PC-3 (cell line): ENCODE results near the gene BMPR1A. TPM values are rescaled to one million over a fixed set of nuclear protein-coding genes. Genes with fewer than 3 reads are reported as not detected.

Source experiments
- ATAC-seq: fragments of 200-7000 bp; cut with Tn5 transposase; 2 replicates; pipeline ENCODE4 v1.9.1; 2020; ENCODE audit warnings: mild to moderate bottlenecking, moderate library complexity
- BruUV-seq: library from RNA; stranded (reverse); fragments of 400-500 nt; replicated peaks from 2 replicates; lab custom pipeline; 2021; lab: Mats Ljungman, UMichigan
- CTCF ChIA-PET: fragments of 300-600 bp; sonication (Branson Sonifier 250); formaldehyde crosslinking; loops from one replicate; lab custom pipeline; 2022; ENCODE audit warnings: antibody characterized with exemption; lab: Charles Lee
- POLR2A ChIA-PET: fragments of 300-600 bp; sonication (Branson Sonifier 250); formaldehyde crosslinking; loops from one replicate; lab custom pipeline; 2022; ENCODE audit warnings: antibody characterized with exemption; ENCODE audit not compliant: unreplicated experiment; lab: Charles Lee
- DNase-seq: peaks from one replicate; pipeline ENCODE4 v3.0.0-alpha.2; 2015
- H2AFZ ChIP-seq: fragments of 300-600 bp; sonication (generic); 2 replicates; pipeline ENCODE4 v1.6.0; 2016; ENCODE audit warnings: antibody characterized with exemption, low read length
- H3F3A ChIP-seq: fragments of 300-600 bp; sonication (generic); one replicate; pipeline ENCODE4 v1.6.0; 2017; ENCODE audit warnings: antibody characterized with exemption, low read length, control low read depth, mild to moderate bottlenecking; ENCODE audit not compliant: unreplicated experiment
- H3K27ac ChIP-seq: fragments of 300-600 bp; sonication (generic); 2 replicates; pipeline ENCODE4 v1.5.1; 2016; ENCODE audit warnings: mild to moderate bottlenecking, low read length
- H3K27me3 ChIP-seq: fragments of 300-600 bp; sonication (generic); 2 replicates; pipeline ENCODE4 v1.6.1; 2016; ENCODE audit warnings: low read length, mixed read lengths
- H3K36me3 ChIP-seq: fragments of 300-600 bp; sonication (generic); 2 replicates; pipeline ENCODE4 v1.6.1; 2016; ENCODE audit warnings: low read depth, mixed run types, low read length, mixed read lengths
- H3K4me1 ChIP-seq: fragments of 300-600 bp; sonication (generic); 2 replicates; pipeline ENCODE4 v1.5.1; 2016; ENCODE audit warnings: low read length; ENCODE audit not compliant: insufficient read depth
- H3K4me2 ChIP-seq: fragments of 300-600 bp; sonication (generic); 2 replicates; pipeline ENCODE4 v1.6.0; 2016; ENCODE audit warnings: low read length
- H3K4me3 ChIP-seq: fragments of 300-600 bp; sonication (generic); 2 replicates; pipeline ENCODE4 v1.5.1; 2016; ENCODE audit warnings: mild to moderate bottlenecking, low read length, mixed read lengths
- H3K79me2 ChIP-seq: fragments of 300-600 bp; sonication (generic); 2 replicates; pipeline ENCODE4 v1.6.1; 2017; ENCODE audit warnings: low read length, mixed read lengths
- H3K9ac ChIP-seq: fragments of 300-600 bp; sonication (generic); 2 replicates; pipeline ENCODE4 v1.6.0; 2016; ENCODE audit warnings: mild to moderate bottlenecking, low read length
- H3K9me2 ChIP-seq: fragments of 300-600 bp; sonication (generic); replicated peaks from 2 replicates; pipeline ENCODE4 v1.6.1; 2016; ENCODE audit warnings: mixed run types, low read length, mixed read lengths
- H3K9me3 ChIP-seq: fragments of 300-600 bp; sonication (generic); 2 replicates; pipeline ENCODE4 v1.6.1; 2016; ENCODE audit warnings: low read length, mixed read lengths
- H4K20me1 ChIP-seq: fragments of 300-600 bp; sonication (generic); 2 replicates; pipeline ENCODE4 v1.6.1; 2016; ENCODE audit warnings: low read length, mixed read lengths
- EZH2 ChIP-seq: fragments of 300-600 bp; sonication (generic); IDR thresholded peaks from one replicate; pipeline ENCODE4 v1.6.1; 2017; ENCODE audit warnings: antibody characterized with exemption, mild to moderate bottlenecking, low read length; ENCODE audit not compliant: unreplicated experiment
- EZH2phosphoT487 ChIP-seq: fragments of 300-600 bp; sonication (generic); IDR thresholded peaks from 2 replicates; pipeline ENCODE4 v1.6.1; 2018; ENCODE audit warnings: mild to moderate bottlenecking, antibody characterized with exemption, low read length, borderline replicate concordance
- intact Hi-C: fragments of 100-400 bp; cut with micrococcal nuclease; formaldehyde crosslinking; loops from 2 replicates; pipeline ENCODE4 v1.9.0; 2023
- total RNA-seq: library from RNA; depleted of rRNA; stranded (reverse); fragments of >200 nt; gene quantifications from 2 replicates; pipeline ENCODE4 v1.2.3, GENCODE V29; 2014
- TF ChIP-seq, protein P1 (sequence below): fragments of 300-600 bp; sonication (generic); conservative IDR thresholded peaks from 2 replicates; pipeline ENCODE4 v1.5.1; 2017; ENCODE audit warnings: antibody characterized with exemption, low read depth, mild to moderate bottlenecking, low read length

Gene BMPR1A
- total RNA-seq, 1 experiment from 2014 or later, result 14.5 TPM

DNA sequence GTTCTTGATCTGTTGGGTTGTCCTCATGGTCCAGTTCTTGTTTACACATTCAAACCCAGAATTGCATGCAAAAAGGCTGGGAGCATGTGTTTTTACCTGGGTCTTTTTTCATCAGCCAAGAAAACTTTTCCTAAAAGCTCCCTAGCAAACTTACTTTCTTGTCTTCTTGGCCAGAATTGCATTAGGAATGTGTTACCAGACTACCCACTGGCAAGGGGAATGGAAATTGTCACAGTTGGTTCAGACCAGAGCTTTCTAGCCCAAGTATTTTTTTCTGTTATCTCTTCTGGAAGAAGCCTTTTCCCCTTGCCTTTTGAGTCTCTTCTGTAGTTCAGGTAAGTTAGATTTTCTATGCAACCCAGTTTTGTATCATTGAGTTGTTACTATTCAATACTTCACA lies 77.5 kb downstream of the BMPR1A start:
- intact Hi-C loops, result no loop called here
- H3K36me3 ChIP-seq, result no peaks in the 10 kb centered on the region
- POLR2A ChIA-PET, result no interaction called here

DNA sequence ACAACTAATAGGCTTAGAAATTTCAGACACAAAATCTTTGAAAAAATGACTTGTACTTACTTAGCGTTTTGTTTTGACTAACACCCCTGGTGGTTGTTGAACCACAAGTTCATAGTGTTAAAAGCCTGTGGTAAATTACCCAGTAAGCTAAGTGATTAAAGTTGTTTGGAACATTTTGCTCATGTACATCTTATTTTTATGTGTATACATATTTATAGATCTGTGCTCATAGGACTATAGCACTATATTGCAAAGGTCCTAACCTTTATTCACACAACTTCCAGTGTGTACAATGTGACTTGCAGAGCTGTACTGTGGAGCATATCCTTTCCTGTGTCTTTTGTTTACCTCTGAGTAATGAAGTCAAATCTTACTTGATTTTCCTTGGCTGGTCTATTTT lies 79.6 kb downstream of the BMPR1A start:
- Histone ChIP-seq H3K27me3 (no peaks in the 10 kb centered on the region), H2AFZ (no peak overlapping the region), H3K4me1 (no peaks in the 10 kb centered on the region; the same call in 1 of the 2 replicates), H3K79me2 (peaks cover 21% of the 10 kb centered on the region), H3K4me3 (no peak overlapping the region), H3K36me3 (no peaks in the 10 kb centered on the region), H3K9me3 (no peaks in the 10 kb centered on the region), H3K27ac (no peak overlapping the region), H3F3A (no peaks in the 10 kb centered on the region), H3K9ac (no peak overlapping the region), H3K9me2 (no peaks in the 10 kb centered on the region), H4K20me1 (no peaks in the 10 kb centered on the region), H3K4me2 (no peak overlapping the region)
- TF ChIP-seq EZH2 (no peak), EZH2phosphoT487 (no peak)
- TF ChIP-seq, protein P1, sequence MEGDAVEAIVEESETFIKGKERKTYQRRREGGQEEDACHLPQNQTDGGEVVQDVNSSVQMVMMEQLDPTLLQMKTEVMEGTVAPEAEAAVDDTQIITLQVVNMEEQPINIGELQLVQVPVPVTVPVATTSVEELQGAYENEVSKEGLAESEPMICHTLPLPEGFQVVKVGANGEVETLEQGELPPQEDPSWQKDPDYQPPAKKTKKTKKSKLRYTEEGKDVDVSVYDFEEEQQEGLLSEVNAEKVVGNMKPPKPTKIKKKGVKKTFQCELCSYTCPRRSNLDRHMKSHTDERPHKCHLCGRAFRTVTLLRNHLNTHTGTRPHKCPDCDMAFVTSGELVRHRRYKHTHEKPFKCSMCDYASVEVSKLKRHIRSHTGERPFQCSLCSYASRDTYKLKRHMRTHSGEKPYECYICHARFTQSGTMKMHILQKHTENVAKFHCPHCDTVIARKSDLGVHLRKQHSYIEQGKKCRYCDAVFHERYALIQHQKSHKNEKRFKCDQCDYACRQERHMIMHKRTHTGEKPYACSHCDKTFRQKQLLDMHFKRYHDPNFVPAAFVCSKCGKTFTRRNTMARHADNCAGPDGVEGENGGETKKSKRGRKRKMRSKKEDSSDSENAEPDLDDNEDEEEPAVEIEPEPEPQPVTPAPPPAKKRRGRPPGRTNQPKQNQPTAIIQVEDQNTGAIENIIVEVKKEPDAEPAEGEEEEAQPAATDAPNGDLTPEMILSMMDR, result no peak
- ChIA-PET CTCF (interaction anchor here (0.6 kb wide), 1 partner anchor 125 kb away, joined by 3 read pairs; no protein-coding TSS in a partner anchor), POLR2A (interaction anchor here (0.6 kb wide), 1 partner anchor 27 kb away, joined by 3 read pairs; no protein-coding TSS in a partner anchor)
- ATAC-seq, result peak; percentile 94
- peak; percentile 25 for DNase-seq
- no TSS peak for BruUV-seq
- intact Hi-C loops, result loop anchor here (1.0 kb wide), 1 partner anchor 13 kb away; no protein-coding TSS in a partner anchor

More for the DNA sequence above, 77.5 kb downstream of the BMPR1A start:
- Histone ChIP-seq H3K4me2 (no peak overlapping the region), H3K4me3 (no peak overlapping the region), H3K4me1 (peaks cover 11% of the 10 kb centered on the region), H3K27me3 (no peaks in the 10 kb centered on the region), H3K9ac (no peak overlapping the region), H3K79me2 (peaks cover 36% of the 10 kb centered on the region), H3K27ac (no peak overlapping the region), H3F3A (no peaks in the 10 kb centered on the region), H3K9me2 (no peaks in the 10 kb centered on the region), H2AFZ (no peak overlapping the region), H3K9me3 (no peaks in the 10 kb centered on the region), H4K20me1 (no peaks in the 10 kb centered on the region)
- CTCF ChIA-PET, result no interaction called here
- TF ChIP-seq EZH2 (no peak), EZH2phosphoT487 (no peak)
- TF ChIP-seq, protein P1, result no peak
- no peak for ATAC-seq
- no peak for DNase-seq
- no TSS peak for BruUV-seq

DNA sequence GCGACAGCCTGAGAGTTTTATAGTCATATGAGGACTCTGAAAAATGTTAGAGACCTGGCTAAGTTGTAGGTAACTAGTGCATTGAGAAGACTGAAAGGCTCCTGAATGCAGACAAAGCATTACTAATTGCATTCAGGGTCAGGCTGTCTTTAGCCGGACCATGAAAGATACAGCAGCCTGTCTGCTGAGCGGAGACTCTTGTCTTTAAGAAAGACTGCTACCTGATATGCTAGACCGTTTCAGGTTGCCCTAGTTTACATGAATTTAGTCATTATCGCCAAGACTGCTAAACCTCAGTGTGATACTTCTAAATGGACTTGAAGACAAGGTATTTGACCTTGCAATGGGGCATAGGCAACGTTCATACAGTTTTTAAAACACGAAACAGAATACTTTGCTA lies 81.2 kb downstream of the BMPR1A start:
- H3K79me2 ChIP-seq, result peaks cover 12% of the 10 kb centered on the region; the same call in 1 of the 2 replicates
- H3K27me3 ChIP-seq, result no peaks in the 10 kb centered on the region
- H3K4me2 ChIP-seq, result no peak overlapping the region
- DNase-seq (no peak), ATAC-seq (no peak)
- H3K9me2 ChIP-seq, result no peaks in the 10 kb centered on the region
- H3K27ac ChIP-seq, result no peak overlapping the region
- no peak overlapping the region for H3K9ac ChIP-seq
- POLR2A ChIA-PET, result interaction anchor here (0.6 kb wide), 1 partner anchor 130 kb away, joined by 3 read pairs; the partner anchor contains the start of gene ADIRF
- H3K36me3 ChIP-seq, result no peaks in the 10 kb centered on the region
- no peaks in the 10 kb centered on the region; the same call in 1 of the 2 replicates for H3K4me1 ChIP-seq
- CTCF ChIA-PET, result interaction anchor here (0.6 kb wide), 1 partner anchor 61 kb away, joined by 6 read pairs; no protein-coding TSS in a partner anchor
- H3K9me3 ChIP-seq, result no peaks in the 10 kb centered on the region
- no peaks in the 10 kb centered on the region for H4K20me1 ChIP-seq
- intact Hi-C loops, result no loop called here
- H3F3A ChIP-seq, result no peaks in the 10 kb centered on the region
- TF ChIP-seq EZH2 (no peak), EZH2phosphoT487 (no peak)
- TF ChIP-seq, protein P1, result no peak
- no peak overlapping the region for H3K4me3 ChIP-seq
- BruUV-seq, result no TSS peak
- no peak overlapping the region for H2AFZ ChIP-seq
